DND-41 (cell line): ENCODE results near the gene ESR2.

Experiments used
- ATAC-seq: fragments of 200-7000 bp; cut with Tn5 transposase; 3 replicates; pipeline ENCODE4 v1.9.1; 2021; ENCODE audit warnings: low read depth; ENCODE audit not compliant: insufficient read depth
- DNase-seq: peaks from one replicate; pipeline ENCODE4 v3.0.0-alpha.2; 2020
- H2AFZ ChIP-seq: 2 replicates; pipeline ENCODE4 v1.6.0; 2012; ENCODE audit warnings: low read depth, low read length
- H3K27ac ChIP-seq: 2 replicates; pipeline ENCODE4 v1.5.1; 2012; ENCODE audit warnings: low read length, inconsistent platforms
- H3K27me3 ChIP-seq: fragments of 200-600 bp; sonication (generic); 2 replicates; pipeline ENCODE4 v1.6.0; 2012; ENCODE audit warnings: low read length, mild to moderate bottlenecking, inconsistent platforms; ENCODE audit not compliant: insufficient read depth, poor library complexity
- H3K36me3 ChIP-seq: 2 replicates; pipeline ENCODE4 v1.5.1; 2012; ENCODE audit warnings: low read length, inconsistent platforms; ENCODE audit not compliant: insufficient read depth
- H3K4me1 ChIP-seq: 2 replicates; pipeline ENCODE4 v1.5.1; 2012; ENCODE audit warnings: mild to moderate bottlenecking, low read length; ENCODE audit not compliant: insufficient read depth
- H3K4me2 ChIP-seq: 2 replicates; pipeline ENCODE4 v1.6.0; 2012; ENCODE audit warnings: mild to moderate bottlenecking, moderate library complexity, low read length, inconsistent platforms; ENCODE audit not compliant: insufficient read depth
- H3K4me3 ChIP-seq, 2 experiments: fragments of 200-600 bp in 1 of 2; shearing (Covaris generic) in 1 of 2; 2 replicates each; pipeline ENCODE4 v1.5.1; 2012 to 2016; ENCODE audit warnings: inconsistent platforms in 2 of 2, low read length in 2 of 2, mild to moderate bottlenecking in 2 of 2, low read depth in 1 of 2, moderate library complexity in 1 of 2
- H3K79me2 ChIP-seq: 2 replicates; pipeline ENCODE4 v1.6.0; 2012; ENCODE audit warnings: low read length, inconsistent platforms; ENCODE audit not compliant: insufficient read depth
- H3K9ac ChIP-seq: 2 replicates; pipeline ENCODE4 v1.6.0; 2012; ENCODE audit warnings: low read depth, mild to moderate bottlenecking, inconsistent platforms, low read length, moderate library complexity
- H3K9me3 ChIP-seq: 2 replicates; pipeline ENCODE4 v1.5.1; 2012; ENCODE audit warnings: low read length, moderate library complexity, mild to moderate bottlenecking, inconsistent platforms; ENCODE audit not compliant: insufficient read depth, severe bottlenecking
- H4K20me1 ChIP-seq: 2 replicates; pipeline ENCODE4 v1.6.0; 2012; ENCODE audit warnings: low read length; ENCODE audit not compliant: insufficient read depth
- CTCF ChIP-seq: IDR thresholded peaks from 2 replicates; pipeline ENCODE4 v1.5.1; 2012; ENCODE audit warnings: borderline replicate concordance, low read length, moderate library complexity, mild to moderate bottlenecking; ENCODE audit not compliant: poor library complexity, severe bottlenecking; ENCODE audit errors: extremely low read depth
- EZH2 ChIP-seq: IDR thresholded peaks from 3 replicates; pipeline ENCODE4 v1.6.1; 2012; ENCODE audit warnings: borderline replicate concordance, low read depth, mild to moderate bottlenecking, moderate library complexity, low read length, inconsistent platforms; ENCODE audit not compliant: severe bottlenecking

ESR2 gene

GRCh38 chr14:64233531-64234190, 60.5 kb downstream of the ESR2 start:
- no peak overlapping the region for H3K4me2 ChIP-seq
- DNase-seq (no peak), ATAC-seq (no peak)
- no peaks in the 10 kb centered on the region for H4K20me1 ChIP-seq
- no peak for TF ChIP-seq CTCF
- TF ChIP-seq EZH2: no peak
- H3K4me1 ChIP-seq: no peaks in the 10 kb centered on the region
- no peaks in the 10 kb centered on the region for H3K27me3 ChIP-seq
- H3K79me2 ChIP-seq: no peaks in the 10 kb centered on the region
- no peak overlapping the region for H3K9ac ChIP-seq
- no peak overlapping the region for H3K4me3 ChIP-seq
- no peak overlapping the region for H2AFZ ChIP-seq
- no peaks in the 10 kb centered on the region for H3K9me3 ChIP-seq
- H3K36me3 ChIP-seq: peaks cover 23% of the 10 kb centered on the region
- no peak overlapping the region for H3K27ac ChIP-seq

GRCh38 chr14:64232944-64233343, 61.2 kb downstream of the ESR2 start:
- no peaks in the 10 kb centered on the region for H3K79me2 ChIP-seq
- H3K27ac ChIP-seq: no peak overlapping the region
- H3K9ac ChIP-seq: no peak overlapping the region
- no peak overlapping the region for H2AFZ ChIP-seq
- H4K20me1 ChIP-seq: no peaks in the 10 kb centered on the region
- no peak for ATAC-seq
- no peak for DNase-seq
- no peaks in the 10 kb centered on the region for H3K9me3 ChIP-seq
- TF ChIP-seq EZH2: no peak
- no peak for TF ChIP-seq CTCF
- H3K27me3 ChIP-seq: no peaks in the 10 kb centered on the region
- no peaks in the 10 kb centered on the region for H3K4me1 ChIP-seq
- peaks cover 30% of the 10 kb centered on the region for H3K36me3 ChIP-seq
- no peak overlapping the region for H3K4me2 ChIP-seq
- no peak overlapping the region for H3K4me3 ChIP-seq

- DNase-seq: no peak
- no peak overlapping the region for H3K9ac ChIP-seq
- H3K27me3 ChIP-seq: no peaks in the 10 kb centered on the region
- no peak overlapping the region for H3K4me2 ChIP-seq
- H2AFZ ChIP-seq: no peak overlapping the region
- no peak overlapping the region for H3K27ac ChIP-seq
- no peaks in the 10 kb centered on the region for H3K9me3 ChIP-seq
- H3K79me2 ChIP-seq: no peaks in the 10 kb centered on the region
- TF ChIP-seq EZH2 (no peak), CTCF (no peak)
- no peaks in the 10 kb centered on the region for H4K20me1 ChIP-seq
- no peak for ATAC-seq
- peaks cover 37% of the 10 kb centered on the region for H3K36me3 ChIP-seq
- H3K4me3 ChIP-seq: no peak overlapping the region
- no peaks in the 10 kb centered on the region for H3K4me1 ChIP-seq
Observed at GRCh38 chr14:64232095-64232838, 61.9 kb downstream of the ESR2 start.
